DMS 273 (cell line): ENCODE data around the gene NFAM1.

ENCODE experiments used
- DNase-seq: peaks from one replicate; lab custom pipeline; 2025; ENCODE audit not compliant: unreplicated experiment; lab: John Stamatoyannopoulos, UW

NFAM1 gene

DNA sequence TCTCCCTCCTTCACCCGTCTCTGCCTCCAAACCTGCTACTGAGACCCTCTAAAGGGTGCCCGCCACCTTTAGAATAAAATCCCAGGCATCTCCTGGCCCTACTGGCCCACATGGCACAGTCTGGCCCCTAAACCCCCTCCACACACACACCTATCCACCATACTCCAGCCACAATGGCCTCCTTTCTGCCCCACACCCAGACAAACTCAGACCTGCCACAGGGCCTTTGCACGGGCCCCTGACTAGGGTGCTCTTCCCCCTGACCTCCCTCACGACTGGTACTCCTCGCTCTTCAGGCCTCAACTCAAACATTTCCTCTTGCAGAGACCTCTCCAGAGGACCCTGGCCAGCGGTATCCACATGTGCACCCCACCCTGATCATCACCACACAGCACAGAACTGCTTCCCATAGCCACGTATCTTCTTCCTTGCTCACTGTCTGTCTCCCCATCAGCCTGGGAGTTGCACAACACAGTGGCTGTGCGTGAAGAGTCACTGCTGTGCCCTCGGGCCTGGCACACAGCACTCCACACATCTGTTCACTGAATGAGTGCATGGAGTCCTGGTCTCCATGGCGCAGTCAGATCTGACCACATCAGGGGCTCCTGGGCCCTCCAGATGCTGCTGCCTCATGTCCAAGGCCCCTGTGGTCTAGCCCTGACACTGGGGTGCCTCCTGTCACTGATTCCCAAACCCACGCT lies 95.5 kb downstream of the NFAM1 start:
- no peak for DNase-seq

DNA sequence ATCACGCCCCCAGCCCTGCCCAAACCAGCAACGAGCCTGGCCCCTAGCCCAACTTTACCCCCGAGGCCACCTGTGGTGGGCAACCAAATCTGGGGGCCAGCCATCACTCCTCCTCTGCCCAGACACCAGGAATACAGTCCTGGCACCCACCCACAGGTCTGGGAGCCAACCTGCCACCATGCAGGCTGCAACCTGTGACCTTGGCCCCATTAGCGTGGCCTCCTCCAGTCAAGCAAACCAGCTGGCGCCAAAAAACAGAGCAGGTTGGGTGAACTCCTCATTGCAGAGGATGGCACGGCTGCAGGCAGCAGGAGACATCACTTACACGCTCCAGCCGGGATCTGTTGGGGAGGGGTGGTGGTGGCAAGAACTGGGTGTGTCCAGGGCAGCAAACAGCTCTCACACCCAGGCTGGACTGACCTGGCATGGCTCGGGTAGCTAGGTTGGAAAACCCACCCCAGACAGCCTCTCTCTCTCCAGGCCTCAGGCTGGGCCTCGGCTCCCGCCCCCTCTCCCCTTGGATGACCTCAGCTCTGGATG lies 96.3 kb downstream of the NFAM1 start:
- DNase-seq: peak; percentile 76

DNA sequence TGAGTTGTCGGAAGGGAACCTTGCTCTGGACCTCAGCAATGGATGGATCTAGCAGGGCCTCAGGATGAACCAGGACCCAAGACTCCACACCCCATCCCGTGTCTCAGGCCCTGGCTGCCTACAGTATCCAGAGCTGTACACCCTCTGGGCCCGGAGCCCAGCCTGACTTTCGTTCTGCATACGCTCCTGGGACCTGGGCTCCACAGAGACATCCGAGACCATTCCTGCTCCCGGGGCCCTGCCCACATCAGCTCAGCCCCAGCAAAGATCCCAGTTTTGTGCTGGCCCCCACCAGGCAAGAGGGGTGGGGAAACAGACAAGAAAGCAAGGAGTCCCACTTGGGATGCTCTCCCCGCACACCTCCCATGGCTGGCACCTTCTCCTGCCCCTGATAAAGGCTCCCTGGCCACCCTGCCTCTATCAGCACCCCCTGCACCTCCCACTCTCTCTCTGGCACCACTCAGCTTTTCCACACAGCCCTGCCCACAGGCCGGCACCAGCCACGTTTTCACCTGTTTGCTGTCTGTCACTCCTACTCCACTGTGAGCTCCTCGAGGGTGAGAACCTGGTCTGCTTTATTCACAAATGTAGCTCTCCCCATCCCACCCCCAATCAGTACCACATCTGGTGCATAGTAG lies 97.2 kb downstream of the NFAM1 start:
- DNase-seq: no peak

DNA sequence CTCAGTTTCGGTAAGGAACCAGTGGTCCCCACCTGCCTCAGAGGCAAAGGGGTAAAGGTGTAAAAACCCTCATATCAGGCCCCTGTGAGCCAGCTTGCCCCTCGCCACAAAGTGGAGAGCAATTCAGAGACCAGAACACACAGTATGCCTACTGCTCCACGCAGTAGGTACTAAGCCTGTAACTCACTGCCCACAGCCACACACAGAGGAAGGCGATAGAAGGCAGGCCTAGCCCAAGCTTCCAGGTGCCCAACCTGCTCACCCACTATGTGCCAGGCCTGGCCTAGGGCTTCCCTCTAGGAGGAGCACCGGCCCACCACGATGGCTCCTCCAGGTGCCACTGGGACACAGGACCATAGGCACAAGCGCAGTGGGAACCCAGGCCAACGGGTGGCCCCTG lies 98.7 kb downstream of the NFAM1 start:
- no peak for DNase-seq

DNA sequence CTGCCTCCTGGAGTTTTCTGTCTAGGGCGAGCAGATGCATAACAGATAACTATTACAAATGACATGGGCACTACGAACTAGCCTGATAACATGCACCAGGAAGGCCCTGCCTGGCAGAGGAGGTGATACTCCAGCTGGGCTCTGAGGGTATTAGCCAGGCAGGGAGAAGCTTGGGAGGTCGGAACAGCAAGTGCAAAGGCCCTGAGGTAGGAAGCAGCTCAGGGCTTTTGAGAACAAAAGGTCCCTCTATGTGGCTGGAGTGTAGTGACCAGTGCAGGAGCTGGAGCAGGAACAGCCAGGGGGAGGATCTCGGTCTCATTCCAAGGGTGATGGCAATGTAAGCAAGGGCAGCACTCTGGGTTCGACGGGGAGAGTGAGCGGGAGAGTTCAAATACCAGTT lies 100.1 kb downstream of the NFAM1 start:
- DNase-seq: no peak

DNA sequence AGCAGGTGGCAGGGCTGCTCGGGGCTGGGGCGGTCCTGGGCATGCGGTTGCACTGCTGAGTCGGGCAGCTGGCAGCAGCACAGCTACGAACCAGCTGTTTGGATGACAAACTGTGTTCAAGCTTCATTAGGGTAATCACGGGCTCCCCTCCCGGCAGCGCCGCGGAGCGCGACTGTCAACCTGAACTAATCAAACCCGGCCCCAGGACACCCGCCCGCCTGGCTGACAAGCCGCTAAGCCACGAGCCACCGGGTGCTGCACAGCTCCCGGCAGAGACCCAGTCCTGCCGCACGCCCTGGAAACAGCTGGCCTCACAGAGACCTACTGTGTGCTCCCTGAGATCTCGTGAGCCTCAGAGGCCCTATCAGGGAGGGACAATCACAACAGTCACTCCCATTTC lies 101.2 kb downstream of the NFAM1 start:
- DNase-seq: peak; percentile 81
